ENCODE measurements around the gene HLCS. TPM values are rescaled to one million over a fixed set of nuclear protein-coding genes. Genes with fewer than 3 reads are reported as not detected.

HLCS gene
- polyA plus RNA-seq, 1 experiment = 16.9 TPM

DNA sequence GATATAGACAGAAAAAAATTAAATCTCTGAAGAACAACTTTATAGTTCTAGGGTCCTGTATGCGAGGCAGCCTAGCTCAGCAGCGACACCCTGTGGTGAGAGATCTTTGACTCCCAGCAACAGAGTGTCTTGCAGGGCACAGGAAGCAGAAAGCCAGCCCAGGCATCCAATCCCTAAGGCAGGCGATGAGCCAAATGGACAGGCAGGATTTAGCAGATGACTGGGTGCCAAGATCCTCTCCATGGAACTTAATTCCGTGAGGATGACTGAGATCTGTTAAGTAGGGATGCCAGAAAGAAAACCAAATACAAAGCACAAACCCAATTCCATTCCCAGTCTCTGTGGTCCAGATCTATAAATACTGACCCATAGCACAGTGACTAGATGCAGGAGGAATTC, 38.8 kb downstream of the HLCS start:
- Histone ChIP-seq H3K4me3 (ENCODE audit: low read depth, low read length) (no peak overlapping the region), H3K36me3 (ENCODE audit: control insufficient read depth, insufficient read depth, low read length) (peaks cover 1% of the 10 kb centered on the region), H3K27me3 (ENCODE audit: control insufficient read depth, insufficient read depth, low read length) (no peaks in the 10 kb centered on the region)
- TF ChIP-seq, protein P1, sequence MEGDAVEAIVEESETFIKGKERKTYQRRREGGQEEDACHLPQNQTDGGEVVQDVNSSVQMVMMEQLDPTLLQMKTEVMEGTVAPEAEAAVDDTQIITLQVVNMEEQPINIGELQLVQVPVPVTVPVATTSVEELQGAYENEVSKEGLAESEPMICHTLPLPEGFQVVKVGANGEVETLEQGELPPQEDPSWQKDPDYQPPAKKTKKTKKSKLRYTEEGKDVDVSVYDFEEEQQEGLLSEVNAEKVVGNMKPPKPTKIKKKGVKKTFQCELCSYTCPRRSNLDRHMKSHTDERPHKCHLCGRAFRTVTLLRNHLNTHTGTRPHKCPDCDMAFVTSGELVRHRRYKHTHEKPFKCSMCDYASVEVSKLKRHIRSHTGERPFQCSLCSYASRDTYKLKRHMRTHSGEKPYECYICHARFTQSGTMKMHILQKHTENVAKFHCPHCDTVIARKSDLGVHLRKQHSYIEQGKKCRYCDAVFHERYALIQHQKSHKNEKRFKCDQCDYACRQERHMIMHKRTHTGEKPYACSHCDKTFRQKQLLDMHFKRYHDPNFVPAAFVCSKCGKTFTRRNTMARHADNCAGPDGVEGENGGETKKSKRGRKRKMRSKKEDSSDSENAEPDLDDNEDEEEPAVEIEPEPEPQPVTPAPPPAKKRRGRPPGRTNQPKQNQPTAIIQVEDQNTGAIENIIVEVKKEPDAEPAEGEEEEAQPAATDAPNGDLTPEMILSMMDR (IDR thresholded peaks at IDR 0.05; ENCODE audit: insufficient read depth, low read depth, low read length) = peak; percentile 90
- ChIA-PET POLR2A (no interaction called here), CTCF (interaction anchor here (0.6 to 9.5 kb wide), 29 partner anchors 8 to 513 kb away, joined by 3 to 70 read pairs (median 3); no protein-coding TSS in a partner anchor)
- peak; percentile 67 for DNase-seq (ENCODE audit: low read depth)

- ChIA-PET POLR2A (no interaction called here), CTCF (interaction anchor here (0.6 to 9.5 kb wide), 30 partner anchors 8 to 525 kb away, joined by 3 to 70 read pairs (median 3); no protein-coding TSS in a partner anchor)
- Histone ChIP-seq H3K36me3 (ENCODE audit: control insufficient read depth, insufficient read depth, low read length) (peaks cover 1% of the 10 kb centered on the region), H3K27me3 (ENCODE audit: control insufficient read depth, insufficient read depth, low read length) (no peaks in the 10 kb centered on the region), H3K4me3 (ENCODE audit: low read depth, low read length) (no peak overlapping the region)
- no peak for DNase-seq (ENCODE audit: low read depth)
- TF ChIP-seq, protein P1 (IDR thresholded peaks at IDR 0.05; ENCODE audit: insufficient read depth, low read depth, low read length) = no peak
These were observed 39.3 kb downstream of the HLCS start for GRCh38 chr21:36926989-36927718.

DNA sequence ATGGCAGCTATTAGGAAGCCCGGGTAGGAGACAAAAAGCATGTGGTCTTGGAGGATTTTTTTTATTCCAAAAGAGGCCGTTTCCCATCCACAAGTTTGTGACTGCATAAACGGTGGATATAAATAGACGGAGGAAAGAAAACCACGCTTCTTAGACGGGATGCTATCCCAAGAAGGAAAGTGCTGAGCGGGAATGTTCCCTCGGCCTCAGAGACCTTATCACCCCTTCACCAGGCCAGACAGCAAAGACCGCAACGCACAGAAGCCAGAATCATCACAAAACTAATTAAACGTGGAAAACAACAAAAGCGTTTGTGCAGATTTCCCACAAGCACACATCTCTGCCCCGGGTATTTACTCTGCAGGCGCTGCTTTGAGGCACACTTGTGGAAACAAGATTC, 43.2 kb downstream of the HLCS start:
- no peak overlapping the region for H3K4me3 ChIP-seq (ENCODE audit: low read depth, low read length)
- TF ChIP-seq, protein P1 (IDR thresholded peaks at IDR 0.05; ENCODE audit: insufficient read depth, low read depth, low read length) = no peak
- H3K27me3 ChIP-seq (ENCODE audit: control insufficient read depth, insufficient read depth, low read length) = no peaks in the 10 kb centered on the region
- CTCF ChIA-PET = interaction anchor here (1.8 to 9.5 kb wide), 3 partner anchors 13 to 418 kb away, joined by 5 to 70 read pairs (median 8); no protein-coding TSS in a partner anchor
- no peaks in the 10 kb centered on the region; the same call in 1 of the 2 replicates for H3K36me3 ChIP-seq (ENCODE audit: control insufficient read depth, insufficient read depth, low read length)
- DNase-seq (ENCODE audit: low read depth) = no peak
- POLR2A ChIA-PET = no interaction called here

DNA sequence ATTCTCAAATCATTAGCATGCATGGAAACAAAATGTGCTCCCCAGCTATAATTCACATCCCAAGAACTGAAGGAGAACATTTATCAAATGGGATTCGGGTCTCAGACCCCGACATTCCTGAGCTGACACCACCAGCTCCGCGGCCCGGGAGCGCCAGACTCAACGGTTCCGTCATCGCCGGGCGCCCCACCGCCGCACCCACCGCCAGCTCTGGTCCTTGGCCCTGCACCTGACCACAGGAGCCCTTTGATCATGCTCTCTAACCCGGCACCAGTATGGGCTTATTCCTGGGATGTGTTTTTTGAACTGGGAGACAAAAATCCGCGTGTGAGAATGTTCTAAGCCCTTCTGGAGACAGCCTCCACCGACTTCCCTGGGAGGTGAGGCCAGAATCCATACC, 43.6 kb downstream of the HLCS start:
- H3K4me3 ChIP-seq (ENCODE audit: low read depth, low read length) = no peak overlapping the region
- POLR2A ChIA-PET = no interaction called here
- CTCF ChIA-PET = interaction anchor here (1.1 to 9.5 kb wide), 2 partner anchors 292 to 316 kb away, joined by 3 to 70 read pairs; no protein-coding TSS in a partner anchor
- no peak for DNase-seq (ENCODE audit: low read depth)
- no peaks in the 10 kb centered on the region for H3K27me3 ChIP-seq (ENCODE audit: control insufficient read depth, insufficient read depth, low read length)
- H3K36me3 ChIP-seq (ENCODE audit: control insufficient read depth, insufficient read depth, low read length) = no peaks in the 10 kb centered on the region; the same call in 1 of the 2 replicates
- TF ChIP-seq, protein P1 (IDR thresholded peaks at IDR 0.05; ENCODE audit: insufficient read depth, low read depth, low read length) = no peak

- no peak for DNase-seq (ENCODE audit: low read depth)
- H3K4me3 ChIP-seq (ENCODE audit: low read depth, low read length) = no peak overlapping the region
- TF ChIP-seq, protein P1 (IDR thresholded peaks at IDR 0.05; ENCODE audit: insufficient read depth, low read depth, low read length) = no peak
- no peaks in the 10 kb centered on the region; the same call in 1 of the 2 replicates for H3K36me3 ChIP-seq (ENCODE audit: control insufficient read depth, insufficient read depth, low read length)
- no peaks in the 10 kb centered on the region for H3K27me3 ChIP-seq (ENCODE audit: control insufficient read depth, insufficient read depth, low read length)
- ChIA-PET POLR2A (no interaction called here), CTCF (interaction anchor here (0.7 to 4.0 kb wide), 11 partner anchors 9 to 415 kb away, joined by 3 to 23 read pairs (median 4); no protein-coding TSS in a partner anchor)
These were observed 48.2 kb downstream of the HLCS start for GRCh38 chr21:36918291-36918690.

All from BJ (cell line).